GM20000 (cell line): Measurements from ENCODE around the gene EXOC4.
"Not testable (repeated sequence)": the region's sequence is repeated elsewhere in the genome, so short reads cannot be mapped to it uniquely, and the experiment has no call there.

ENCODE experiments used
- DNase-seq: peaks from one replicate; pipeline ENCODE4 v3.0.0; 2012; ENCODE audit warnings: low spot score
- CTCF ChIP-seq: IDR thresholded peaks from 2 replicates; pipeline ENCODE4 v1.5.1; 2012; ENCODE audit warnings: mild to moderate bottlenecking, control low read depth; ENCODE audit errors: extremely low read depth, missing control alignments

The EXOC4 gene

DNA sequence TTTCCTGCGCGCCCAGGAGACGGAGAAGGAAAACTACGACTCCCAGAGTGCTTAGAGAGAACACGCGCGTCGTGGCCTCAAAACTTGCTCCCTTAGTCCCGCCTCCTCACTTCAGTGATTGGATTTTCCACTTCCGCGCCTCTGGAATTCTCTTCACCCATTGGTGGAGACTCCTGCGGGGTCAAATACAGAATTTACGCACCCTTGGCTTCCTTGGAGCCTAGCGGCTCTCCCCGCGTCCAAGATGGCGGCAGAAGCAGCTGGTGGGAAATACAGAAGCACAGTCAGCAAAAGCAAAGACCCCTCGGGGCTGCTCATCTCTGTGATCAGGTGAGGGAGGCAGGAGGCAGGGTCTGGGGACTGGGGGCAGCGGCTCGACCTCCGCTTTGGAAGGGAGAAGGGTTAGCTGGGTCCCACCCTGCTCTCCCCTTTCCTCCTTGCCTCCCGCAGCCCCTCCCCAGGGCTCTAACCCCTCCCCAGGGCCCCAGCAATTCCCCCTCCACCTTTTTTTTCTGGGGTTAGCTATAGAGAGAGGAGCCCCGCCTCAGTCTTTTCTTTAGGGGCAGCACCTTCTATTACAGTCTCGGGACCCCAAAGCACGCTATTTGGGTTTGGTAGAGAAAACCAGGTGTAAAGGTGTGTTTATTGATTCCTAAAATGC, at the start of gene EXOC4:
Gene EXOC4, plus strand, starts transcription at position 221 of the 661 bp plus-strand sequence.
- DNase-seq = peak; percentile 88
- no peak for TF ChIP-seq CTCF

DNA sequence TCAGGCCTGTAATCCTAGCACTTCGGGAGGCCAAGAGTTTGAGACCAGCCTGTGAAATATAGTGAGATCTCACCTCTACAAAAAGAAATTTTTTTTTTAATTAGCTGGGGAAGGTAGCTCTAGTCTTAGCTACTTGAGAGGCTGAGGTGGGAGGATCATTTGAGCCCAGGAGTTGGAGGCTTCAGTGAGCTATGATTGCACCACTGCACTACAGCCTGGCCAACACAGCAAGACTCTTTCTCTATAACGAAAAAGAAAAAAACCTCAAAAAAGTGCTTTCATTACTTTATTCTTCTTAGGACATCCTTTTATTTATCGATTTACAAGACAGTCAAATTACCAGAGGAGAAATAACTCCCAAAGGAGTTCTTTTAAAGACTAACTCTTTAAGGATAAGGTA, 49.4 kb upstream of the EXOC4 start:
- no peak for TF ChIP-seq CTCF
- DNase-seq = no peak

GRCh38 chr7:133207687-133208086, 45.2 kb upstream of the EXOC4 start:
- peak; percentile 16 for DNase-seq
- peak; percentile 23 for TF ChIP-seq CTCF

GRCh38 chr7:133210817-133211216, 42.1 kb upstream of the EXOC4 start:
- not testable (repeated sequence) for DNase-seq

DNA sequence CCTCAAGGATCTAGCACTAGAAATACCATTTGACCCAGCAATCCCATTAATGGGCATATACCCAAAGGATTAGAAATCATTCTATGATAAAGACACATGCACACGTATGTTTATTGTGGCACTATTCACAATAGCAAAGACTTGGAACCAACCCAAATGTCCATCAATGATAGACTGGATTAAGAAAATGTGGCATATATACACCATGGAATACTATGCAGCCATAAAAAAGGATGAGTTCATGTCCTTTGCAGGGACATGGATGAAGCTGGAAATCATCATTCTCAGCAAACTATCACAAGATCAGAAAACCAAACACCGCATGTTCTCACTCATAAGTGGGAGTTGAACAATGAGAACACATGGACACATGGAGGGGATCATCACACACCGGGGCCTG, 39.1 kb upstream of the EXOC4 start:
- DNase-seq = not testable (repeated sequence)

DNA sequence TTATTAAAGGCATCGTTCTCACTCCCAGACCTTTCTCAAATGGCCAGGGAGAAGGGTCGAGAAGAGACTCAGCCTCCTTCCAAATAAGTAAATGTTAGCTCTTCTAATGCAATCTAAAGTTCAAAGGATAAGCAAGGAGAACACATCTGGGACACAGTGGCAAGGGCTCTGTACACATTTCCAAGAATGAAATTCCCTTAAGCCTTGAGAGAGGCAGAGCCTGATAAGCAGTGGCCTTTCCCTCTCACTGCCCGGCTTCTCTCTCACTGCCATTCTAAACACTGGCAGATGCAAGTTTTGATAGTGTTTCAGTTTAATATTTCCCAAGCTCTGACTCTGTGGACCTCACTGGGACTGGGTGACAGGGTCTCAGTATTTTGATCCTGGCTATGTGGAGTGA, 35.1 kb upstream of the EXOC4 start:
- DNase-seq = no peak
- no peak for TF ChIP-seq CTCF

DNA sequence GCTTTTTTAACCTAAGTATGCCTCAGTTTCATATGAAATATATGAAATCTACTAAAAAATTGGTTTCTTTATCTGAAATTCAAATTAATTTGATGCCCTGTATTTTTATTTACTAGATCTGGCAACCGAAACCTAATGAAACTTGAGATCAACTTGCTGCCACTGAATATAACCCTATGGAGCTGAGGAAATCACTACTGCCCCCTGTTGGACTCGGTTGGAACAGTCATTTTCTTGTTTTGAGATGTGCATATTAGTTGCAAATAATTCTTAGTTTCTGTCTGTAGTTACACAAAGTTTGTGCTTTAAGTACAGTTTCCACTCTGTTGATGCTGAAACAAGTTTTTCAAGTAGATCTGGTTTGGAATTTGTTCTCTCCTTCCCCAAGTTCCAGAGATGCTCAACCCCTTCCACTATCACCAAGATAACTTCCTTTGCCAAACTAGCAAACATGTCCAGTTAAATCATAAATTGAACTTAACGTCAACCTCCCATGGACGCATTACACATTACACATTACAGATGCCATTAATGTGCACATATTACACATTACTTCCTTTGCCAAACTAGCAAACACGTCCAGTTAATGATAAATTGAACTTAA, 22.2 kb upstream of the EXOC4 start:
- DNase-seq = peak; percentile 27
- TF ChIP-seq CTCF = peak; percentile 59

GRCh38 chr7:133233142-133233541, 19.7 kb upstream of the EXOC4 start:
- no peak for TF ChIP-seq CTCF
- DNase-seq = no peak
